Mesenchymal stem cell (in vitro differentiated cells and primary cell): ENCODE results near the gene NRTN.
A peak's percentile ranks its signal among the peaks of the same experiment; 100 is the strongest.

ENCODE experiments used
- DNase-seq: peaks from one replicate; pipeline ENCODE4 v3.0.0-alpha.2; 2013
- H2AFZ ChIP-seq: one replicate; pipeline ENCODE4 v1.6.1; 2013; ENCODE audit warnings: low read depth, mild to moderate bottlenecking, control low read depth, inconsistent platforms, low read length, moderate library complexity
- H2AK5ac ChIP-seq: 2 replicates; pipeline ENCODE4 v1.6.1; 2013; ENCODE audit warnings: low read length, moderate library complexity, mild to moderate bottlenecking, inconsistent platforms; ENCODE audit not compliant: severe bottlenecking
- H2BK120ac ChIP-seq: one replicate; pipeline ENCODE4 v1.6.1; 2013; ENCODE audit warnings: low read depth, mild to moderate bottlenecking, inconsistent platforms, low read length, moderate library complexity
- H2BK12ac ChIP-seq, 2 experiments: one replicate each; pipeline ENCODE4 v1.6.1; 2013; ENCODE audit warnings: inconsistent platforms in 2 of 2, low read length in 2 of 2, mild to moderate bottlenecking in 2 of 2, moderate library complexity in 2 of 2, control low read depth in 1 of 2
- H2BK15ac ChIP-seq: one replicate; pipeline ENCODE4 v1.6.1; 2013; ENCODE audit warnings: mild to moderate bottlenecking, low read depth, inconsistent platforms; ENCODE audit not compliant: poor library complexity, severe bottlenecking
- H2BK5ac ChIP-seq: 2 replicates; pipeline ENCODE4 v1.6.1; 2013; ENCODE audit warnings: low read depth, mild to moderate bottlenecking, low read length, control low read depth, inconsistent platforms; ENCODE audit not compliant: poor library complexity, severe bottlenecking
- H3K14ac ChIP-seq, 2 experiments: one replicate each; pipeline ENCODE4 v1.6.1; 2013; ENCODE audit warnings: inconsistent platforms in 2 of 2, low read length in 2 of 2, control low read depth in 1 of 2, mild to moderate bottlenecking in 1 of 2, moderate library complexity in 1 of 2
- H3K18ac ChIP-seq, 2 experiments: one replicate each; pipeline ENCODE4 v1.6.1; 2013; ENCODE audit warnings: inconsistent platforms in 2 of 2, low read length in 2 of 2, control low read depth in 1 of 2, low read depth in 1 of 2, mild to moderate bottlenecking in 1 of 2
- H3K23ac ChIP-seq, 2 experiments: one replicate each; pipeline ENCODE4 v1.6.1; 2013; ENCODE audit warnings: inconsistent platforms in 2 of 2, low read length in 2 of 2, mild to moderate bottlenecking in 2 of 2, moderate library complexity in 2 of 2, control low read depth in 1 of 2
- H3K27ac ChIP-seq: 2 replicates; pipeline ENCODE4 v1.5.1; 2013; ENCODE audit warnings: mild to moderate bottlenecking, moderate library complexity, low read length, control low read depth, inconsistent platforms; ENCODE audit not compliant: poor library complexity, severe bottlenecking
- H3K27me3 ChIP-seq, 2 experiments: 2 replicates each; pipeline versions ENCODE4 v1.6.1 to v1.7.0; 2013; ENCODE audit warnings: low read length in 2 of 2, mild to moderate bottlenecking in 2 of 2, moderate library complexity in 2 of 2, control low read depth in 1 of 2, inconsistent platforms in 1 of 2; ENCODE audit not compliant: control insufficient read depth in 1 of 2, insufficient read depth in 1 of 2
- H3K36me3 ChIP-seq, 2 experiments: 2 replicates each; pipeline versions ENCODE4 v1.6.1 to v1.7.0; 2013; ENCODE audit warnings: low read length in 2 of 2, control low read depth in 1 of 2, inconsistent platforms in 1 of 2, low read depth in 1 of 2, mild to moderate bottlenecking in 1 of 2; ENCODE audit not compliant: insufficient read depth in 2 of 2, control insufficient read depth in 1 of 2
- H3K4ac ChIP-seq, 2 experiments: one replicate each; pipeline ENCODE4 v1.6.1; 2013; ENCODE audit warnings: inconsistent platforms in 2 of 2, low read length in 2 of 2, mild to moderate bottlenecking in 2 of 2, moderate library complexity in 2 of 2, control low read depth in 1 of 2, low read depth in 1 of 2
- H3K4me1 ChIP-seq: 2 replicates; pipeline ENCODE4 v1.6.1; 2013; ENCODE audit warnings: low read depth, low read length, control low read depth; ENCODE audit not compliant: control insufficient read depth, insufficient read depth
- H3K4me2 ChIP-seq: 2 replicates; pipeline ENCODE4 v1.6.1; 2013; ENCODE audit warnings: low read length, mild to moderate bottlenecking, inconsistent platforms; ENCODE audit not compliant: poor library complexity, severe bottlenecking
- H3K4me3 ChIP-seq, 2 experiments: 2 replicates each; pipeline versions ENCODE4 v1.5.1 to v1.7.0; 2013; ENCODE audit warnings: low read length in 2 of 2, mild to moderate bottlenecking in 2 of 2, control low read depth in 1 of 2, low read depth in 1 of 2; ENCODE audit not compliant: insufficient read depth in 1 of 2
- H3K79me1 ChIP-seq: replicated peaks from 2 replicates; pipeline ENCODE4 v1.6.1; 2013; ENCODE audit warnings: mild to moderate bottlenecking, control low read depth, low read length, inconsistent platforms; ENCODE audit not compliant: poor library complexity, severe bottlenecking
- H3K9ac ChIP-seq: 2 replicates; pipeline ENCODE4 v1.7.0; 2013; ENCODE audit warnings: mild to moderate bottlenecking, low read length, moderate library complexity
- H3K9me3 ChIP-seq: 2 replicates; pipeline ENCODE4 v1.7.0; 2013; ENCODE audit warnings: mild to moderate bottlenecking, low read length; ENCODE audit not compliant: control insufficient read depth
- H4K8ac ChIP-seq: one replicate; pipeline ENCODE4 v1.6.1; 2013; ENCODE audit warnings: inconsistent platforms, mild to moderate bottlenecking, low read length, moderate library complexity
- H4K91ac ChIP-seq: one replicate; pipeline ENCODE4 v1.6.1; 2013; ENCODE audit warnings: mild to moderate bottlenecking, low read length, inconsistent platforms
- WGBS: methylation state at CpG from one replicate; pipeline ENCODE4 v1.1.7; 2013; ENCODE audit warnings: mixed read lengths; 5-methylcytosine and 5-hydroxymethylcytosine counted together

The NRTN gene

DNA sequence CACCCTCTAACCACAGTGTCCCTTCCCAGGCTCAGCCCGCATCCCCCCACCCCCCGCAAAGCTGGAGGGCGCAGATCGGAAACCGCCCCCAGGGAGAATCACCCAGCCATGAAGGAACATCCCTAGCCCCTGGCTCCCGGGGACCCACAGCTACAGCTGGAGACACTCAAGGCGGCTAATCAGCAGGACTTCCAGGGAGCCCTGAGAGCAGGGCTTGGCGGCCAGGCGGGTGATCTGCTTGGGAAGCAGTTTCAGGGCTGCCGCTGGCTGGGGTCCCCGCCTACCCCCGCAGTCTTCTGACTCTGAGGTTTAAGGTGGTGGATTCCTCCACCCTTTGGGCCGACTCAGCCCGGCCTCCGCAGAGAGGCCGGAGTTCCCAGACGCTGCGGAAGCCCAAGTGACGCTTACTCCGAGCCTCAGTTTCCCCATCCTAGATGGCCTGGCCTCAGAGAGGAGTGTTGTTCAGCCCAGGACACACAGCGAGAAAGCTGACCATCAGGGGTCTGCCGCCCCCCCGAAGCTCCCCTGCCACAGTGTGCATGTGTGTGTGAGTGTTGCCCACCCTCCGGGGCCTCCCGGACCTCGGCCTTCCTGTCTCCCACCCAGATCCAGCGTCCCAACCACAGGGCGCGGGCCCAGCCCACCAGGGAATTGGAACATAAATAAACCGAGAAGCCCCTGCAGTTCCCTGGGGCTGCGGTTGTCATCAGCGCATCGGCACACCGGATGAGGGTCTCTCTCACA lies 24.9 kb downstream of the NRTN start:
- Histone ChIP-seq H2AK5ac (no peak overlapping the region), H3K4me3 (no peak overlapping the region), H3K23ac (no peak overlapping the region), H2BK12ac (peak overlapping the region in 1 of 2 experiments; percentile 85), H3K14ac (no peak overlapping the region), H3K9me3 (no peaks in the 10 kb centered on the region), H3K18ac (peak overlapping the region; percentile 67 to 92), H3K27ac (no peak overlapping the region), H2AFZ (no peak overlapping the region), H3K79me1 (peaks cover 1% of the 10 kb centered on the region), H2BK15ac (peak overlapping the region; percentile 26), H2BK5ac (no peak overlapping the region), H3K36me3 (no peaks in the 10 kb centered on the region), H4K91ac (peak overlapping the region; percentile 4), H3K27me3 (peaks cover 0 to 48% of the 10 kb centered on the region in 2 experiments), H2BK120ac (no peak overlapping the region), H3K4me2 (peak overlapping the region; percentile 58), H3K9ac (no peak overlapping the region), H4K8ac (peak overlapping the region; percentile 82), H3K4me1 (peaks cover 30% of the 10 kb centered on the region), H3K4ac (no peak overlapping the region)
- DNase-seq = no peak
- 78% methylated on average over 34 of the region's 34 CpGs for WGBS

- Histone ChIP-seq H2AFZ (no peak overlapping the region), H2BK12ac (no peak overlapping the region), H3K79me1 (peaks cover 1% of the 10 kb centered on the region), H3K27me3 (peaks cover 0 to 55% of the 10 kb centered on the region in 2 experiments), H3K18ac (no peak overlapping the region), H3K4me3 (no peak overlapping the region), H3K36me3 (no peaks in the 10 kb centered on the region), H2BK15ac (no peak overlapping the region), H3K9me3 (no peaks in the 10 kb centered on the region), H4K91ac (peak overlapping the region; percentile 28), H2BK5ac (no peak overlapping the region), H3K23ac (no peak overlapping the region), H3K27ac (no peak overlapping the region), H4K8ac (peak overlapping the region; percentile 20), H3K14ac (no peak overlapping the region), H3K4me2 (no peak overlapping the region), H2BK120ac (no peak overlapping the region), H3K4ac (no peak overlapping the region), H3K9ac (no peak overlapping the region), H3K4me1 (peaks cover 30% of the 10 kb centered on the region), H2AK5ac (no peak overlapping the region)
- WGBS = 88% methylated on average over 7 of the region's 9 CpGs
- no peak for DNase-seq
Measured at GRCh38 chr19:5831159-5831558, 26.3 kb downstream of the NRTN start.

DNA sequence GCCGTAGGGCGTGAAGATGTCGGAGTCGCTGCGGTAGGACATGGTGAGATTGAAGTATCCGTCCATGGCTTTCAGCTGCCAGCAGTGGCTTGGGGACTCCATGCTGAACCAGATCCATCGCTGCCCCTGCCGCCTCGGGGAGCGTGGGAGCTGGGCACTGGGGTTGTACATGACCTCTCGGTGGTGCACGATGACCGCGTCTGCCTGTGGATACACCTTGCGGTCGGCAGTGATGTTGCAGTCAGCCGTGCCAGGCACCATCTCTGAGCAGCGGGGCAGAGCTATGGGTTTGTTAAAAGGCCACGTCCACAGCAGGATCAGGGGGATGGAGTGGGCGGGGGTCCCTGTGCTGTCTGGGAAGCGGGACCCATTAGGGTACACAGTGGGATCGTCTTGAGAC lies 27.2 kb downstream of the NRTN start:
- Histone ChIP-seq H3K27me3 (peaks cover 0 to 46% of the 10 kb centered on the region in 2 experiments), H2AK5ac (no peak overlapping the region), H2BK5ac (no peak overlapping the region), H3K23ac (no peak overlapping the region), H2AFZ (no peak overlapping the region), H4K91ac (no peak overlapping the region), H3K14ac (no peak overlapping the region), H3K4me1 (peaks cover 23% of the 10 kb centered on the region), H2BK15ac (no peak overlapping the region), H3K9ac (no peak overlapping the region), H3K18ac (no peak overlapping the region), H3K4ac (no peak overlapping the region), H2BK120ac (no peak overlapping the region), H2BK12ac (no peak overlapping the region), H3K4me3 (no peak overlapping the region), H3K4me2 (no peak overlapping the region), H4K8ac (no peak overlapping the region), H3K79me1 (peaks cover 1% of the 10 kb centered on the region), H3K9me3 (no peaks in the 10 kb centered on the region), H3K36me3 (no peaks in the 10 kb centered on the region), H3K27ac (no peak overlapping the region)
- DNase-seq = no peak
- WGBS = 93% methylated on average over 22 of the region's 22 CpGs

DNA sequence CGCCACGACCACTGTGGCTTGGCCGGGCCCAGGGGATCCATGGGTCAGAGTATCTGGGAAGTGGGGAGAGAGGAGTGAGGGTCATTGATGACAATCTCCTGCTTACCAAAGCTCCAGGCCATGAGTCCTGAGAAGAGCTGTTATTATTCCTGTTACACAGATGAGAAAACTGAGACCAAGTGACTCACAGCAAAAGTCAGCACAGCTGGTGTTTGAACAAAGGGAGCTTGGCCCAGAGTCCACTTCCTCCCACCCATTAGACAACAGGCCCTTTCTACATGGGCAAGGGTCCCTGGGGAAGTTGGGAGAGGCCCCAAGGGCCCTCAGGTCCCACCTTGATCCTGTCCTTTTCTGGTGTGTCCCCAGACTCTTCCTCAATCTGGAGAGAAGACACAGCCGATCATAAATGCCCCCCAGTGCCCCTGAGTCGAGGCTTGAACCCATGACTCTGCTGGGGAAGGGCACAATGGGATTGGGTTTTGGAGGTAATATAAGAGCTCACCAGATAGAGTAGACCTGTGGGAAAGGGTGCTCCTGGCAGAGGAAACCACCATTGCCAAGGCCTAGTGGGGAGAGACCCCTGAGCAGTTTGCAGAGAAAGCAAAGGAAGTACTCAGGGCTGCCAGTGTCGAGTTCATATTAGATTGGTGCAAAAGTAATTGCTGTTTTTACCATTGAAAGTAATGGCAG lies 27.8 kb downstream of the NRTN start:
- no peak overlapping the region for H4K91ac ChIP-seq
- H3K23ac ChIP-seq = no peak overlapping the region
- no peaks in the 10 kb centered on the region for H3K9me3 ChIP-seq
- no peak overlapping the region for H3K27ac ChIP-seq
- no peaks in the 10 kb centered on the region for H3K36me3 ChIP-seq
- no peak overlapping the region for H2AK5ac ChIP-seq
- no peak overlapping the region for H3K4me2 ChIP-seq
- no peak for DNase-seq
- no peak overlapping the region for H3K9ac ChIP-seq
- no peak overlapping the region for H3K18ac ChIP-seq
- no peak overlapping the region for H3K4ac ChIP-seq
- H2AFZ ChIP-seq = no peak overlapping the region
- H3K4me3 ChIP-seq = no peak overlapping the region
- H2BK12ac ChIP-seq = no peak overlapping the region
- H2BK15ac ChIP-seq = no peak overlapping the region
- H3K27me3 ChIP-seq = peaks cover 0 to 42% of the 10 kb centered on the region in 2 experiments
- no peaks in the 10 kb centered on the region for H3K79me1 ChIP-seq
- H4K8ac ChIP-seq = no peak overlapping the region
- H3K4me1 ChIP-seq = peaks cover 17% of the 10 kb centered on the region
- H3K14ac ChIP-seq = no peak overlapping the region
- 94% methylated on average over 6 of the region's 6 CpGs for WGBS
- H2BK5ac ChIP-seq = no peak overlapping the region
- no peak overlapping the region for H2BK120ac ChIP-seq
